Measurements from ENCODE around the gene MPO. TPM values are rescaled to one million over a fixed set of nuclear protein-coding genes. Genes with fewer than 3 reads are reported as not detected.

MPO gene
- total RNA-seq, 6 experiments from 2014 or later: 0.26 to 4.2 (median 1.9) TPM; not detected in 2

DNA sequence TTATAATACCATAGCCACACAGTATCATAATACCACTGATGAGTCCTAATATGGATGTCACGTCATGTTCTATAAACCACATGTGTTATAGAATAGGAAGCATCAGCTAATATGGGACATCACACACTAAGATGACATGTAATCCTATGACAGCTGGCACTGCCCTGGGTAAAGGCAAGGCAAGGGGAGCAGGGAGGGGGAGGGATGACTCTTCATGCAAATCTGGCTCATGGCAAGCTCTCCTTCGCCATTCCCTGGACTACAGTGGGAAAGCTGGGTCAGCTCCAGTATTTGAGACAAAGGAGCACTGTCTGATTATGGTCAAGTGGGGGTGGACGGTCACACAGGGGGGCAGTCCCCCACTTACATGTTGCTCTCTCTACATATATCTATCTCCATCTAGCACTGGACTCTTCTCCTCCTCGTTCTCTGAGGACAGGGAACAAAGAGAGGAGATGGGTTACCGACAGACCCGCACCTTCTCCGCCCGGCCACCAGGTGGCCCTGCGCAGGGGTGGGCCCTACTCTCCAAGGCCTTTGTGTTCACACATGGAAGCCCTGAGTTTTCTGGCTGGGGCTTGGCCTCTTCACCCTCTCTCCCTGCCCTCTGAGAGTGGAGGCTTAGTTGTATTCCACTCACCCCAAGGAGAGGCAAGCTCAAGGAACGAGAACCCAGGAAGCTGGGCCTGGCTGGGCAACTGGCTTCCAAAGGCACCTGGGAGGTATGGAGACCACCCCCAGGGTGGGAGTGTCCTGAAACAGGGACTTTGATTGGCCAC lies 23.4 kb upstream of the MPO start:
- intact Hi-C loops (cut with DNase I): loop anchor here in 1 of 2 donors (5.0 kb wide), 1 partner anchor 143 kb away; no protein-coding TSS in a partner anchor
- ATAC-seq: peak; percentile 79 to 93 (median 90)
- Histone ChIP-seq H3K4me1 (no peaks in the 10 kb centered on the region), H3K27me3 (no peaks in the 10 kb centered on the region), H3K27ac (no peak overlapping the region), H3K9me3 (no peaks in the 10 kb centered on the region), H3K4me3 (no peak overlapping the region), H3K36me3 (no peaks in the 10 kb centered on the region)
- 41% methylated on average over 9 of the region's 10 CpGs for WGBS (ENCODE audit: insufficient coverage, low coverage, low lambda C conversion rate, missing lambda C conversion rate)
- no peak for TF ChIP-seq POLR2A (IDR thresholded peaks at IDR 0.05)
- TF ChIP-seq, protein P1, sequence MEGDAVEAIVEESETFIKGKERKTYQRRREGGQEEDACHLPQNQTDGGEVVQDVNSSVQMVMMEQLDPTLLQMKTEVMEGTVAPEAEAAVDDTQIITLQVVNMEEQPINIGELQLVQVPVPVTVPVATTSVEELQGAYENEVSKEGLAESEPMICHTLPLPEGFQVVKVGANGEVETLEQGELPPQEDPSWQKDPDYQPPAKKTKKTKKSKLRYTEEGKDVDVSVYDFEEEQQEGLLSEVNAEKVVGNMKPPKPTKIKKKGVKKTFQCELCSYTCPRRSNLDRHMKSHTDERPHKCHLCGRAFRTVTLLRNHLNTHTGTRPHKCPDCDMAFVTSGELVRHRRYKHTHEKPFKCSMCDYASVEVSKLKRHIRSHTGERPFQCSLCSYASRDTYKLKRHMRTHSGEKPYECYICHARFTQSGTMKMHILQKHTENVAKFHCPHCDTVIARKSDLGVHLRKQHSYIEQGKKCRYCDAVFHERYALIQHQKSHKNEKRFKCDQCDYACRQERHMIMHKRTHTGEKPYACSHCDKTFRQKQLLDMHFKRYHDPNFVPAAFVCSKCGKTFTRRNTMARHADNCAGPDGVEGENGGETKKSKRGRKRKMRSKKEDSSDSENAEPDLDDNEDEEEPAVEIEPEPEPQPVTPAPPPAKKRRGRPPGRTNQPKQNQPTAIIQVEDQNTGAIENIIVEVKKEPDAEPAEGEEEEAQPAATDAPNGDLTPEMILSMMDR (IDR thresholded peaks at IDR 0.05): peak; percentile 54 to 81 (median 64)
- DNase-seq: peak in 2 of 3 donors; percentile 59 to 68

GRCh38 chr17:58302919-58303585 lies 22.3 kb upstream of the MPO start:
- H3K4me1 ChIP-seq: no peaks in the 10 kb centered on the region
- intact Hi-C loops (cut with DNase I): loop anchor here in 1 of 2 donors (5.0 kb wide), 1 partner anchor 144 kb away; no protein-coding TSS in a partner anchor
- DNase-seq (peak in 1 of 3 donors; percentile 33), ATAC-seq (no peak)
- 76% methylated on average over 6 of the region's 9 CpGs for WGBS (ENCODE audit: insufficient coverage, low coverage, low lambda C conversion rate, missing lambda C conversion rate)
- H3K27me3 ChIP-seq: no peaks in the 10 kb centered on the region
- TF ChIP-seq POLR2A (IDR thresholded peaks at IDR 0.05): no peak
- TF ChIP-seq, protein P1 (IDR thresholded peaks at IDR 0.05): no peak
- no peak overlapping the region for H3K4me3 ChIP-seq
- no peak overlapping the region for H3K27ac ChIP-seq
- H3K9me3 ChIP-seq: no peaks in the 10 kb centered on the region
- no peaks in the 10 kb centered on the region for H3K36me3 ChIP-seq

DNA sequence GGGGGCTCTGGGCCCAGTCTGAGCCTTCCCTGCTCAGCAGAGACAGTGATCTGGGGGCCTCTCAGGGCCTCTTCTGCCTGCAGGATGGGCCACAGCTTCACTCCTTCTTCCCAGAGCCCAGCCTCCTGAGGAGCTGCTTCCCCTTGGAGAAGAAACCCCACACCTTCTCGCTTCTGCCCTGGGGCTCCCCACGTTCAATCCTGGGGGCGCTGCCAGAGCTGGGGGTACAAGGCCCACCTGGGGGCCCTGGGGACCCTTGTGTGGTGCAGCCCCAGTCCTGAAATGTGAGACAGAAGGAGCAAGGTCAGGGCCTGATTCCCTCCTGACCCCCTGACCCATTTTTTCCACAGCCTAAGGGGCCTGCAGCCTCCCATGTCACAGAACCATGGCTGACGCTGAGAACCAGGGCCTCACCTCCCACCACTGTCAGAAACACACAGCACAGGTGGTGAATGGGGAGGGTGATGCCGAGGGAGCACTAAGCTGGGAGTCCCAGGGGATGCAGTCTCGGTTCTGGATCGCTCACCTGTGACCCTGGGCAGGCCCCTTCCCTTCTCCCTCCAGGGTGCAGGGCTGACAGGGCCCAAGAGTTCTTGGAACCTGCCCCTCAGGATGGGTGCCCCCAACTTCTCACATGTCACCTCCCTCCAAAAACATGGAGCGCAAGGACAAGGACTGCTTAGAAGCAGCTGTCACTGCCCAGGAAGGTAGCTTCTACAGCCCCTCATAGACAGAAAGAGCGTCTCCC lies 21.6 kb upstream of the MPO start:
- H3K27me3 ChIP-seq: no peaks in the 10 kb centered on the region
- WGBS (ENCODE audit: insufficient coverage, low coverage, low lambda C conversion rate, missing lambda C conversion rate): no CpG with 5 or more reads among the region's 9 CpGs
- H3K36me3 ChIP-seq: no peaks in the 10 kb centered on the region
- no peaks in the 10 kb centered on the region for H3K4me1 ChIP-seq
- no peak overlapping the region for H3K4me3 ChIP-seq
- no peak overlapping the region for H3K27ac ChIP-seq
- ATAC-seq (no peak), DNase-seq (no peak)
- intact Hi-C loops (cut with DNase I): loop anchor here in 1 of 2 donors (5.0 kb wide), 1 partner anchor 145 kb away; no protein-coding TSS in a partner anchor
- no peaks in the 10 kb centered on the region for H3K9me3 ChIP-seq
- no peak for TF ChIP-seq POLR2A (IDR thresholded peaks at IDR 0.05)
- TF ChIP-seq, protein P1 (IDR thresholded peaks at IDR 0.05): no peak

- ATAC-seq (no peak), DNase-seq (no peak)
- TF ChIP-seq, protein P1 (IDR thresholded peaks at IDR 0.05): no peak
- no peak for TF ChIP-seq POLR2A (IDR thresholded peaks at IDR 0.05)
- no peak overlapping the region for H3K4me3 ChIP-seq
- H3K36me3 ChIP-seq: no peaks in the 10 kb centered on the region
- whole genome bisulfite sequencing (ENCODE audit: insufficient coverage, low coverage, low lambda C conversion rate, missing lambda C conversion rate): 93% methylated on average over 3 of the region's 16 CpGs
- no peaks in the 10 kb centered on the region for H3K27me3 ChIP-seq
- H3K27ac ChIP-seq: no peak overlapping the region
- no peaks in the 10 kb centered on the region for H3K9me3 ChIP-seq
- intact Hi-C loops (cut with DNase I): loop anchor here in 1 of 2 donors (5.0 kb wide), 1 partner anchor 146 kb away; no protein-coding TSS in a partner anchor
- H3K4me1 ChIP-seq: no peaks in the 10 kb centered on the region
Measured at GRCh38 chr17:58301504-58302150, 20.9 kb upstream of the MPO start.
